Chondrocyte (in vitro differentiated cells): ENCODE measurements around the gene ZAR1L. TPM values are rescaled to one million over a fixed set of nuclear protein-coding genes. Genes with fewer than 3 reads are reported as not detected.

ENCODE experiments used
- DNase-seq: peaks from one replicate; pipeline ENCODE4 v3.0.0; 2021; ENCODE audit warnings: mixed read lengths, low spot score
- H3K27ac Mint-ChIP-seq: one replicate; pipeline ENCODE4 v1.8.0; 2021; ENCODE audit warnings: mild to moderate bottlenecking, moderate library complexity, mixed read lengths; ENCODE audit not compliant: unreplicated experiment
- H3K27me3 Mint-ChIP-seq: 2 replicates; pipeline ENCODE4 v1.8.0; 2021; ENCODE audit warnings: low read depth, mixed read lengths
- H3K36me3 Mint-ChIP-seq: 2 replicates; pipeline ENCODE4 v1.8.0; 2021; ENCODE audit warnings: low read depth, mixed read lengths
- H3K4me1 Mint-ChIP-seq: 2 replicates; pipeline ENCODE4 v1.8.0; 2021; ENCODE audit warnings: low read depth, mild to moderate bottlenecking, mixed read lengths
- H3K4me3 Mint-ChIP-seq: one replicate; pipeline ENCODE4 v1.8.0; 2021; ENCODE audit warnings: mild to moderate bottlenecking, moderate library complexity, mixed read lengths; ENCODE audit not compliant: unreplicated experiment
- H3K9me3 Mint-ChIP-seq: 2 replicates; pipeline ENCODE4 v1.8.0; 2021; ENCODE audit warnings: low read depth, mixed read lengths
- total RNA-seq: library from RNA; stranded (reverse); gene quantifications from 3 replicates; pipeline ENCODE4 v1.2.1, GENCODE V29; 2021
- TF ChIP-seq, protein P1 (sequence below): fragments of 200-600 bp; sonication (generic); IDR thresholded peaks from 2 replicates; pipeline ENCODE4 v1.5.0; 2021; ENCODE audit warnings: antibody characterized with exemption, mild to moderate bottlenecking, moderate library complexity

The ZAR1L gene
- total RNA-seq, 1 donor from 2014 or later, result not detected

DNA sequence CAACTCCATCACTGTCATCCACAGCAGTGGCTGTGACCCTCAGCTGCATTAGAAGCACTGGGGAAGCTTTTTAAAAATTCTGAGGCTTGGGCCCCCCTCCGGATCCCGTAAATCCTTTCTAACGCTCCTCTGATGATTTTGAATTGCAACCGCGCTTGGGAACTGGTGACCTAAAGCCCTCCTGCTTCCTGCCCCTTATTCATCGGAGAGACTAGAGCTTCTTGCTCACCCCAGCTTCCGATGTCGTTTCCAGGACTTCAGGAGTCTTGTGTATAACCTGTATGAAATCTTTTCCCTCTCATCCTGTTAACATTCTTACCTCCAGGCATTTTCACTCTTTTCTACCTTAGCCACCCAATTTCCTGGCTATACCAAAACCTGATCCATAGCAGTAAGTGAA lies 14.8 kb downstream of the ZAR1L start:
- Mint-ChIP-seq H3K27me3 (no peaks in the 10 kb centered on the region), H3K4me3 (no peak overlapping the region), H3K4me1 (no peaks in the 10 kb centered on the region)

DNA sequence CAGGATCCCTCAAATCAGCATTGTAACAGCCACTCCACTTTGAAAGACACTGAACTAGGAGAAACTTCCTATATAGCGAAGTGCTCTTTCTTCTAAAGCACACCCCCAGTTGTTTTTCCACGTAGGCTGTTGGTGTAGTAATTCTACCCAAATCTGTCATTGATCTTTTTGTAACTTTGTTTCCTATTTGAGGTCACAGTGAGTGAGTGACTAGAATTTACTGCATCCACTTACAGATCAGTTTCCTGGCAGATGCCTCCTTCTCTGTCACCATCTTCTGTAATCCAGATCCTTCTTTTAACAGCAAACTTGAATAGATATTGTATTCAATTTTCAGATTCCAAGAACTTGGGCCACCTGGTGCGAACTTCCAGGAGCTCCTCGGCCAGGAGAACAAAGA lies 15.3 kb downstream of the ZAR1L start:
- Mint-ChIP-seq H3K4me3 (no peak overlapping the region), H3K4me1 (no peaks in the 10 kb centered on the region), H3K27ac (no peak overlapping the region), H3K36me3 (peaks cover 5% of the 10 kb centered on the region), H3K27me3 (no peaks in the 10 kb centered on the region), H3K9me3 (no peaks in the 10 kb centered on the region)
- TF ChIP-seq, protein P1, sequence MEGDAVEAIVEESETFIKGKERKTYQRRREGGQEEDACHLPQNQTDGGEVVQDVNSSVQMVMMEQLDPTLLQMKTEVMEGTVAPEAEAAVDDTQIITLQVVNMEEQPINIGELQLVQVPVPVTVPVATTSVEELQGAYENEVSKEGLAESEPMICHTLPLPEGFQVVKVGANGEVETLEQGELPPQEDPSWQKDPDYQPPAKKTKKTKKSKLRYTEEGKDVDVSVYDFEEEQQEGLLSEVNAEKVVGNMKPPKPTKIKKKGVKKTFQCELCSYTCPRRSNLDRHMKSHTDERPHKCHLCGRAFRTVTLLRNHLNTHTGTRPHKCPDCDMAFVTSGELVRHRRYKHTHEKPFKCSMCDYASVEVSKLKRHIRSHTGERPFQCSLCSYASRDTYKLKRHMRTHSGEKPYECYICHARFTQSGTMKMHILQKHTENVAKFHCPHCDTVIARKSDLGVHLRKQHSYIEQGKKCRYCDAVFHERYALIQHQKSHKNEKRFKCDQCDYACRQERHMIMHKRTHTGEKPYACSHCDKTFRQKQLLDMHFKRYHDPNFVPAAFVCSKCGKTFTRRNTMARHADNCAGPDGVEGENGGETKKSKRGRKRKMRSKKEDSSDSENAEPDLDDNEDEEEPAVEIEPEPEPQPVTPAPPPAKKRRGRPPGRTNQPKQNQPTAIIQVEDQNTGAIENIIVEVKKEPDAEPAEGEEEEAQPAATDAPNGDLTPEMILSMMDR, result no peak
- DNase-seq, result no peak

More for the DNA sequence above, 14.8 kb downstream of the ZAR1L start:
- Mint-ChIP-seq H3K36me3 (peaks cover 5% of the 10 kb centered on the region), H3K9me3 (no peaks in the 10 kb centered on the region), H3K27ac (no peak overlapping the region)
- DNase-seq, result no peak
- TF ChIP-seq, protein P1, result no peak

DNA sequence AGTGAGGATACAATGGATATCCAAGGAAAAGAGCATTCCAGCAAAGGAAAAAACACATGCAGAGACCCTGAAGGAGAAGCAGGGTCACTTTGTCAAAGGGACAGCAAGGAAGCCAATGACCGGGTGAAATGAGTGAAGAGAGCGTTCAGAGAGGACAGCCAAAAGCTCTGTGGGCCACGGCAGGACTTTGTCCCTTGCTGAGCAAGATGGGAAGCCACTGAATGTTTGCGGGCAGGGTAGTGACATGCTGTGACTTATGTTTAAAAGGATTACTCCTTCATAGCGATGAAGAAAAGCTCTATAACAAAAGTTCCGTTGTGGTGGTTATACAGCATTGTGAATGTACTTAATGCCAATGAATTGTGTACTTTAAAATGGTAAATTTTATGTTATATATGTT lies 16.5 kb downstream of the ZAR1L start:
- no peaks in the 10 kb centered on the region for H3K4me1 Mint-ChIP-seq
- TF ChIP-seq, protein P1, result no peak
- DNase-seq, result no peak
- no peak overlapping the region for H3K4me3 Mint-ChIP-seq
- no peak overlapping the region for H3K27ac Mint-ChIP-seq
- H3K9me3 Mint-ChIP-seq, result no peaks in the 10 kb centered on the region
- no peaks in the 10 kb centered on the region for H3K27me3 Mint-ChIP-seq
- H3K36me3 Mint-ChIP-seq, result peaks cover 6% of the 10 kb centered on the region

GRCh38 chr13:32297206-32297605 lies 18.0 kb downstream of the ZAR1L start:
- Mint-ChIP-seq H3K36me3 (peaks cover 9% of the 10 kb centered on the region), H3K4me1 (no peaks in the 10 kb centered on the region), H3K4me3 (no peak overlapping the region), H3K27me3 (no peaks in the 10 kb centered on the region), H3K9me3 (no peaks in the 10 kb centered on the region), H3K27ac (no peak overlapping the region)
- TF ChIP-seq, protein P1, result no peak
- no peak for DNase-seq

DNA sequence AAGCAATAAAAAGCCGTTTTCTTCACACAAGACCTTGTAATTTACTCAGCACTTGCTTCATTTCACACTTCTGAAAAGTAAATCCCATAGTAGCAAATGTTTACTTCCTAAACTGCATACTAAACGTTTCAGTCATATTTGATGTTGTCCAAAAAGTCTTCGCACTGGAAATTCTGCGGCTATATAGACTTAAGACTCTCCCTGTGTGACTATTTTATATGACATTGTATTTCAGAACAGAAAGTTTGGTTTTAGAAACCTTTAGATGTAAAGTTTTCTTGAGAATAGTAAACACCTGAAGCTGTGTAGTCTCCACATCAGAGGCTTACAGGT lies 29.6 kb downstream of the ZAR1L start:
- TF ChIP-seq, protein P1, result no peak
- Mint-ChIP-seq H3K4me1 (peaks cover 35% of the 10 kb centered on the region), H3K4me3 (peak overlapping the region; percentile 10), H3K27me3 (no peaks in the 10 kb centered on the region), H3K9me3 (no peaks in the 10 kb centered on the region), H3K36me3 (peaks cover 12% of the 10 kb centered on the region), H3K27ac (peak overlapping the region; percentile 95)
- DNase-seq, result no peak
